H1 (cell line): ENCODE results near the gene DLX4.

Experiments
- BACH1 ChIP-seq: IDR thresholded peaks from 2 replicates; pipeline ENCODE4 v1.6.1; 2012; ENCODE audit warnings: low read length, improper control_type of control experiment
- CTCF ChIP-seq, 3 experiments: IDR thresholded peaks; 1 replicate in 2 of 3; 2 replicates in 1 of 3; pipeline versions ENCODE4 v1.5.1 to v1.6.1; 2011; ENCODE audit warnings: low read length in 3 of 3, mild to moderate bottlenecking in 3 of 3, inconsistent platforms in 2 of 3, low read depth in 1 of 3, moderate library complexity in 1 of 3; ENCODE audit not compliant: insufficient read depth in 1 of 3; ENCODE audit errors: control extremely low read depth in 1 of 3
- E2F6 ChIP-seq: IDR thresholded peaks from 2 replicates; pipeline ENCODE4 v1.6.1; 2012; ENCODE audit warnings: inconsistent platforms
- EP300 ChIP-seq, 2 experiments: IDR thresholded peaks; 1 replicate in 1 of 2; 2 replicates in 1 of 2; pipeline ENCODE4 v1.6.1; 2011 to 2012; ENCODE audit warnings: low read depth in 2 of 2, low read length in 2 of 2, mild to moderate bottlenecking in 2 of 2, borderline replicate concordance in 1 of 2, inconsistent platforms in 1 of 2, moderate library complexity in 1 of 2
- GTF2F1 ChIP-seq: IDR thresholded peaks from 2 replicates; pipeline ENCODE4 v1.6.1; 2012; ENCODE audit warnings: low read depth, low read length, improper control_type of control experiment, borderline replicate concordance
- HDAC2 ChIP-seq, 2 experiments: fragments of 300-600 bp in 1 of 2; sonication (generic) in 1 of 2; IDR thresholded peaks; 2 replicates each; pipeline ENCODE4 v1.6.1; 2011 to 2012; ENCODE audit warnings: low read depth in 2 of 2, low read length in 2 of 2, mild to moderate bottlenecking in 2 of 2, moderate library complexity in 2 of 2, borderline replicate concordance in 1 of 2, inconsistent platforms in 1 of 2
- HDAC6 ChIP-seq: IDR thresholded peaks from one replicate; pipeline ENCODE4 v1.7.1; 2012; ENCODE audit warnings: low read depth, mild to moderate bottlenecking, inconsistent platforms, low read length, moderate library complexity
- POLR2A ChIP-seq, 2 experiments: IDR thresholded peaks; 1 replicate in 1 of 2; 2 replicates in 1 of 2; pipeline ENCODE4 v1.6.1; 2011; ENCODE audit warnings: low read depth in 2 of 2, low read length in 2 of 2, mild to moderate bottlenecking in 2 of 2; ENCODE audit errors: control extremely low read depth in 1 of 2
- POLR2AphosphoS5 ChIP-seq: IDR thresholded peaks from 2 replicates; pipeline ENCODE4 v1.6.1; 2011; ENCODE audit warnings: low read depth, low read length
- SIN3A ChIP-seq, 2 experiments: IDR thresholded peaks in 1 of 2; conservative IDR thresholded peaks in 1 of 2; 2 replicates each; pipeline ENCODE4 v1.6.1; 2011 to 2012; ENCODE audit warnings: low read length in 2 of 2, improper control_type of control experiment in 1 of 2, low read depth in 1 of 2, mild to moderate bottlenecking in 1 of 2
- SIX5 ChIP-seq: IDR thresholded peaks from 2 replicates; pipeline ENCODE4 v1.6.1; 2011; ENCODE audit warnings: mild to moderate bottlenecking, low read depth, low read length
- SP1 ChIP-seq: IDR thresholded peaks from 2 replicates; pipeline ENCODE4 v1.6.1; 2011; ENCODE audit warnings: low read depth, low read length
- TAF1 ChIP-seq: IDR thresholded peaks from 2 replicates; pipeline ENCODE4 v1.6.1; 2011; ENCODE audit warnings: mild to moderate bottlenecking, low read depth, low read length

- no peak for TF ChIP-seq SIN3A (conservative IDR thresholded peaks at IDR 0.05 in 1 of 2, IDR thresholded peaks at IDR 0.05 in 1 of 2; ENCODE audit: low read depth in 1 of 2, low read length in 2 of 2)
- TF ChIP-seq POLR2A (IDR thresholded peaks at IDR 0.05; ENCODE audit: control extremely low read depth in 1 of 2, low read depth in 2 of 2, low read length in 2 of 2), result no peak
- TF ChIP-seq HDAC2 (IDR thresholded peaks at IDR 0.05; ENCODE audit: borderline replicate concordance in 1 of 2, low read depth in 2 of 2, low read length in 2 of 2), result no peak
- TF ChIP-seq POLR2AphosphoS5, result no peak
- no peak for TF ChIP-seq TAF1
- no peak for TF ChIP-seq SP1
- no peak for TF ChIP-seq E2F6
- TF ChIP-seq SIX5, result no peak
- no peak for TF ChIP-seq GTF2F1
- TF ChIP-seq HDAC6, result no peak
- no peak for TF ChIP-seq CTCF (IDR thresholded peaks at IDR 0.05; ENCODE audit: control extremely low read depth in 1 of 3, insufficient read depth in 1 of 3, low read depth in 1 of 3, low read length in 3 of 3)
- no peak for TF ChIP-seq EP300 (IDR thresholded peaks at IDR 0.05; ENCODE audit: borderline replicate concordance in 1 of 2, low read depth in 2 of 2, low read length in 2 of 2)
- TF ChIP-seq BACH1, result no peak
These were observed 902 bp downstream of the DLX4 start for GRCh38 chr17:49969795-49970389.
